ENCODE data around the gene ANKRD63. TPM values are rescaled to one million over a fixed set of nuclear protein-coding genes. Genes with fewer than 3 reads are reported as not detected.

The ANKRD63 gene
- total and polyA plus RNA-seq, 2 of the 13 experiments (the other 11 are each of a cell fraction or from before 2014, with no cell fraction given), result not detected

DNA sequence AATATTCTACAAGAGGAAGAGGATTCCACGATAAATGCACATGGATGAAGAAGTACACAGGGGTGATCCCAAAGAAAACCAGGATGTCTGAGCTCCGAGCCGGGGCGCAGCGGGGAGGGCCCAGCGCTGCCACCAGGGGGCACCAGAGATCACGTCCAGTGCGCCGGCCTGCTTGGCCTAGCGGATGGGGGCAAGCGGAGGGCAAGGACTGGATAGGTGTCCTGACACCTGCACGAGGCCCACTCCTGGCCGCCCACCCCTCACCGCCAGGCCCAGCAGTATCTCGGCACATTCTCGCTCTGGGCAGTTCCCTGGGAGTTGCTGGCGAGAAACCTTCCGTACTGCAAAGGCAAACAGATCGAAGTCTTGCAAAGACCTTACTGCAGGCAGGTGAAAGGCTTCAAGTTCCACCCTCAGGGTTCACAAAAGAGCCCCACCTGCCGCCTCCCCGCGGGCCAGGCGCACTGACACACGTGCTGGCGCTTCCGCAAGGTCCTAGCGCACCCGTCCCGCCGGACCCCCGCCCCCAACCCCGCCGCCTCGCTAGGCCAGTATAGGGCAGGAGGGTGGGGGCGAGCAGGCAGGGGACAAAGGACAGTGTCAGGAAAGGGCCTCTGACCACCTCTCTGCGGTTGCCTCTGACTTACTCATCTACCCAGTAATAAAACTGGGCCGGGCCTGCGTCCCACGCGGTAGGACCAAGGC lies 3.3 kb downstream of the ANKRD63 start (continued):
- TF ChIP-seq, protein P1, sequence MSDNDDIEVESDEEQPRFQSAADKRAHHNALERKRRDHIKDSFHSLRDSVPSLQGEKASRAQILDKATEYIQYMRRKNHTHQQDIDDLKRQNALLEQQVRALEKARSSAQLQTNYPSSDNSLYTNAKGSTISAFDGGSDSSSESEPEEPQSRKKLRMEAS (IDR thresholded peaks at IDR 0.05), result peak; percentile 44
- no peak for TF ChIP-seq EP300 (IDR thresholded peaks at IDR 0.05; ENCODE audit: low read depth in 2 of 2, low read length in 2 of 2)
- no peak for TF ChIP-seq EP300 (CRISPR knock-in tag; IDR thresholded peaks at IDR 0.05; ENCODE audit: borderline replicate concordance)
- TF ChIP-seq ZNF317 (CRISPR knock-in tag; IDR thresholded peaks at IDR 0.05), result no peak
- TF ChIP-seq SOX6 (IDR thresholded peaks at IDR 0.05), result no peak
- TF ChIP-seq SOX6 (CRISPR knock-in tag; IDR thresholded peaks at IDR 0.05), result 0 out of 2 replicates have a peak, but pooled peaks have one; percentile 38
- TF ChIP-seq, protein P2, sequence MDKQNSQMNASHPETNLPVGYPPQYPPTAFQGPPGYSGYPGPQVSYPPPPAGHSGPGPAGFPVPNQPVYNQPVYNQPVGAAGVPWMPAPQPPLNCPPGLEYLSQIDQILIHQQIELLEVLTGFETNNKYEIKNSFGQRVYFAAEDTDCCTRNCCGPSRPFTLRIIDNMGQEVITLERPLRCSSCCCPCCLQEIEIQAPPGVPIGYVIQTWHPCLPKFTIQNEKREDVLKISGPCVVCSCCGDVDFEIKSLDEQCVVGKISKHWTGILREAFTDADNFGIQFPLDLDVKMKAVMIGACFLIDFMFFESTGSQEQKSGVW (CRISPR knock-in tag; IDR thresholded peaks at IDR 0.05; ENCODE audit: borderline replicate concordance), result no peak
- no peak for TF ChIP-seq ZNF773 (CRISPR knock-in tag; IDR thresholded peaks at IDR 0.05; ENCODE audit: borderline replicate concordance)
- TF ChIP-seq ZNF230 (CRISPR knock-in tag; IDR thresholded peaks at IDR 0.05), result no peak
- no peak for TF ChIP-seq SKI (IDR thresholded peaks at IDR 0.05; ENCODE audit: partially characterized antibody)
- no peak for TF ChIP-seq SMAD3 (CRISPR knock-in tag; IDR thresholded peaks at IDR 0.05)
- TF ChIP-seq ZNF557 (CRISPR knock-in tag; IDR thresholded peaks at IDR 0.05), result no peak
- TF ChIP-seq SP2 (CRISPR knock-in tag; IDR thresholded peaks at IDR 0.05), result no peak
- TF ChIP-seq, protein P3, sequence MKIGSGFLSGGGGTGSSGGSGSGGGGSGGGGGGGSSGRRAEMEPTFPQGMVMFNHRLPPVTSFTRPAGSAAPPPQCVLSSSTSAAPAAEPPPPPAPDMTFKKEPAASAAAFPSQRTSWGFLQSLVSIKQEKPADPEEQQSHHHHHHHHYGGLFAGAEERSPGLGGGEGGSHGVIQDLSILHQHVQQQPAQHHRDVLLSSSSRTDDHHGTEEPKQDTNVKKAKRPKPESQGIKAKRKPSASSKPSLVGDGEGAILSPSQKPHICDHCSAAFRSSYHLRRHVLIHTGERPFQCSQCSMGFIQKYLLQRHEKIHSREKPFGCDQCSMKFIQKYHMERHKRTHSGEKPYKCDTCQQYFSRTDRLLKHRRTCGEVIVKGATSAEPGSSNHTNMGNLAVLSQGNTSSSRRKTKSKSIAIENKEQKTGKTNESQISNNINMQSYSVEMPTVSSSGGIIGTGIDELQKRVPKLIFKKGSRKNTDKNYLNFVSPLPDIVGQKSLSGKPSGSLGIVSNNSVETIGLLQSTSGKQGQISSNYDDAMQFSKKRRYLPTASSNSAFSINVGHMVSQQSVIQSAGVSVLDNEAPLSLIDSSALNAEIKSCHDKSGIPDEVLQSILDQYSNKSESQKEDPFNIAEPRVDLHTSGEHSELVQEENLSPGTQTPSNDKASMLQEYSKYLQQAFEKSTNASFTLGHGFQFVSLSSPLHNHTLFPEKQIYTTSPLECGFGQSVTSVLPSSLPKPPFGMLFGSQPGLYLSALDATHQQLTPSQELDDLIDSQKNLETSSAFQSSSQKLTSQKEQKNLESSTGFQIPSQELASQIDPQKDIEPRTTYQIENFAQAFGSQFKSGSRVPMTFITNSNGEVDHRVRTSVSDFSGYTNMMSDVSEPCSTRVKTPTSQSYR (CRISPR knock-in tag; IDR thresholded peaks at IDR 0.05; ENCODE audit: borderline replicate concordance), result no peak
- TF ChIP-seq ZNF552 (CRISPR knock-in tag; IDR thresholded peaks at IDR 0.05; ENCODE audit: borderline replicate concordance), result no peak
- TF ChIP-seq NR3C1 (CRISPR knock-in tag; IDR thresholded peaks at IDR 0.05), result no peak
- TF ChIP-seq, protein P4, sequence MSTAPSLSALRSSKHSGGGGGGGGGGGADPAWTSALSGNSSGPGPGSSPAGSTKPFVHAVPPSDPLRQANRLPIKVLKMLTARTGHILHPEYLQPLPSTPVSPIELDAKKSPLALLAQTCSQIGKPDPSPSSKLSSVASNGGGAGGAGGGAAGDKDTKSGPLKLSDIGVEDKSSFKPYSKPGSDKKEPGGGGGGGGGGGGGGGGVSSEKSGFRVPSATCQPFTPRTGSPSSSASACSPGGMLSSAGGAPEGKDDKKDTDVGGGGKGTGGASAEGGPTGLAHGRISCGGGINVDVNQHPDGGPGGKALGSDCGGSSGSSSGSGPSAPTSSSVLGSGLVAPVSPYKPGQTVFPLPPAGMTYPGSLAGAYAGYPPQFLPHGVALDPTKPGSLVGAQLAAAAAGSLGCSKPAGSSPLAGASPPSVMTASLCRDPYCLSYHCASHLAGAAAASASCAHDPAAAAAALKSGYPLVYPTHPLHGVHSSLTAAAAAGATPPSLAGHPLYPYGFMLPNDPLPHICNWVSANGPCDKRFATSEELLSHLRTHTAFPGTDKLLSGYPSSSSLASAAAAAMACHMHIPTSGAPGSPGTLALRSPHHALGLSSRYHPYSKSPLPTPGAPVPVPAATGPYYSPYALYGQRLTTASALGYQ (CRISPR knock-in tag; IDR thresholded peaks at IDR 0.05), result no peak
- TF ChIP-seq ZNF891 (CRISPR knock-in tag; IDR thresholded peaks at IDR 0.05), result no peak
- 0 out of 2 replicates have a peak, but pooled peaks have one; percentile 20 for TF ChIP-seq ZBTB38 (CRISPR knock-in tag; IDR thresholded peaks at IDR 0.05)
- TF ChIP-seq, protein P5, sequence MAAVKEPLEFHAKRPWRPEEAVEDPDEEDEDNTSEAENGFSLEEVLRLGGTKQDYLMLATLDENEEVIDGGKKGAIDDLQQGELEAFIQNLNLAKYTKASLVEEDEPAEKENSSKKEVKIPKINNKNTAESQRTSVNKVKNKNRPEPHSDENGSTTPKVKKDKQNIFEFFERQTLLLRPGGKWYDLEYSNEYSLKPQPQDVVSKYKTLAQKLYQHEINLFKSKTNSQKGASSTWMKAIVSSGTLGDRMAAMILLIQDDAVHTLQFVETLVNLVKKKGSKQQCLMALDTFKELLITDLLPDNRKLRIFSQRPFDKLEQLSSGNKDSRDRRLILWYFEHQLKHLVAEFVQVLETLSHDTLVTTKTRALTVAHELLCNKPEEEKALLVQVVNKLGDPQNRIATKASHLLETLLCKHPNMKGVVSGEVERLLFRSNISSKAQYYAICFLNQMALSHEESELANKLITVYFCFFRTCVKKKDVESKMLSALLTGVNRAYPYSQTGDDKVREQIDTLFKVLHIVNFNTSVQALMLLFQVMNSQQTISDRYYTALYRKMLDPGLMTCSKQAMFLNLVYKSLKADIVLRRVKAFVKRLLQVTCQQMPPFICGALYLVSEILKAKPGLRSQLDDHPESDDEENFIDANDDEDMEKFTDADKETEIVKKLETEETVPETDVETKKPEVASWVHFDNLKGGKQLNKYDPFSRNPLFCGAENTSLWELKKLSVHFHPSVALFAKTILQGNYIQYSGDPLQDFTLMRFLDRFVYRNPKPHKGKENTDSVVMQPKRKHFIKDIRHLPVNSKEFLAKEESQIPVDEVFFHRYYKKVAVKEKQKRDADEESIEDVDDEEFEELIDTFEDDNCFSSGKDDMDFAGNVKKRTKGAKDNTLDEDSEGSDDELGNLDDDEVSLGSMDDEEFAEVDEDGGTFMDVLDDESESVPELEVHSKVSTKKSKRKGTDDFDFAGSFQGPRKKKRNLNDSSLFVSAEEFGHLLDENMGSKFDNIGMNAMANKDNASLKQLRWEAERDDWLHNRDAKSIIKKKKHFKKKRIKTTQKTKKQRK (IDR thresholded peaks at IDR 0.05; ENCODE audit: low read length), result no peak
- no peak for TF ChIP-seq ATF7 (IDR thresholded peaks at IDR 0.05)
- no peak for TF ChIP-seq ATF7 (CRISPR knock-in tag; IDR thresholded peaks at IDR 0.05)
